DMS53 treated with DMSO at 0.1 percent for 48 hours (cell line): Measurements from ENCODE around the gene TOP2A.

Source experiments
- DNase-seq: peaks from one replicate; lab custom pipeline; 2025; ENCODE audit not compliant: unreplicated experiment; lab: John Stamatoyannopoulos, UW

Gene TOP2A, protein sequence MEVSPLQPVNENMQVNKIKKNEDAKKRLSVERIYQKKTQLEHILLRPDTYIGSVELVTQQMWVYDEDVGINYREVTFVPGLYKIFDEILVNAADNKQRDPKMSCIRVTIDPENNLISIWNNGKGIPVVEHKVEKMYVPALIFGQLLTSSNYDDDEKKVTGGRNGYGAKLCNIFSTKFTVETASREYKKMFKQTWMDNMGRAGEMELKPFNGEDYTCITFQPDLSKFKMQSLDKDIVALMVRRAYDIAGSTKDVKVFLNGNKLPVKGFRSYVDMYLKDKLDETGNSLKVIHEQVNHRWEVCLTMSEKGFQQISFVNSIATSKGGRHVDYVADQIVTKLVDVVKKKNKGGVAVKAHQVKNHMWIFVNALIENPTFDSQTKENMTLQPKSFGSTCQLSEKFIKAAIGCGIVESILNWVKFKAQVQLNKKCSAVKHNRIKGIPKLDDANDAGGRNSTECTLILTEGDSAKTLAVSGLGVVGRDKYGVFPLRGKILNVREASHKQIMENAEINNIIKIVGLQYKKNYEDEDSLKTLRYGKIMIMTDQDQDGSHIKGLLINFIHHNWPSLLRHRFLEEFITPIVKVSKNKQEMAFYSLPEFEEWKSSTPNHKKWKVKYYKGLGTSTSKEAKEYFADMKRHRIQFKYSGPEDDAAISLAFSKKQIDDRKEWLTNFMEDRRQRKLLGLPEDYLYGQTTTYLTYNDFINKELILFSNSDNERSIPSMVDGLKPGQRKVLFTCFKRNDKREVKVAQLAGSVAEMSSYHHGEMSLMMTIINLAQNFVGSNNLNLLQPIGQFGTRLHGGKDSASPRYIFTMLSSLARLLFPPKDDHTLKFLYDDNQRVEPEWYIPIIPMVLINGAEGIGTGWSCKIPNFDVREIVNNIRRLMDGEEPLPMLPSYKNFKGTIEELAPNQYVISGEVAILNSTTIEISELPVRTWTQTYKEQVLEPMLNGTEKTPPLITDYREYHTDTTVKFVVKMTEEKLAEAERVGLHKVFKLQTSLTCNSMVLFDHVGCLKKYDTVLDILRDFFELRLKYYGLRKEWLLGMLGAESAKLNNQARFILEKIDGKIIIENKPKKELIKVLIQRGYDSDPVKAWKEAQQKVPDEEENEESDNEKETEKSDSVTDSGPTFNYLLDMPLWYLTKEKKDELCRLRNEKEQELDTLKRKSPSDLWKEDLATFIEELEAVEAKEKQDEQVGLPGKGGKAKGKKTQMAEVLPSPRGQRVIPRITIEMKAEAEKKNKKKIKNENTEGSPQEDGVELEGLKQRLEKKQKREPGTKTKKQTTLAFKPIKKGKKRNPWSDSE (N-terminal part only)

GRCh38 chr17:40417609-40418427, at the start of gene TOP2A:
TSS of gene TOP2A (minus strand) at chr17:40417896. CDS start at chr17:40417791, 105 bp downstream.
- DNase-seq = peak; percentile 95

DNA sequence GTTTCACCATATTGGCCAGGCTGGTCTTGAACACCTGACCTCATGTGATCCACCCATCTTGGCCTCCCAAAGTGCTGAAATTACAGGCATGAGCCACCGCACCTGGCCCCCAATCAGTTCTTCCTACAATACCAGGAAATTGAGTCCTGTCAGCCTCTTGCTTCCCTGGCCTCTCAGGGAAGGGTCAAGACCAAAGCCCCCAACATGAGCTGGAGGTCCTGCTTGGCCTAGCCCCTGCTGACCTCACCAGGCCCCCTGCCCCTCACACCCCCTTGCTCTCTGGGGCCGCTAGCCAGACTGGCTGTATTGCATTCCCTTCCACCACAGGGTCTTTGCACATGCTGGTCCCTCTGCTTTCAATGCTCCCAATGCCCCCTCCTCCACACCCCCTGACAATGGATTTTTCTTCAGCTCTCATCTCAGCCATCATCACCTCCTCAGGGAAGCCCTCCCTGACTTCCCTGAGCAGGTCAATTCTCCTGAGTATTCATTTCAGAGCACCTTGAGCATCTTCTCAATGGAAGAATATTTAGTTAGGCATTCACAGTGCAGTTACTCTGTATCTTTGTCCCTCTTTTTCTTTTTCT, 49.7 kb upstream of the TOP2A start:
- no peak for DNase-seq

- DNase-seq = no peak
These were observed 48.7 kb upstream of the TOP2A start for GRCh38 chr17:40466298-40466971.

GRCh38 chr17:40464392-40464855, 46.7 kb upstream of the TOP2A start:
- no peak for DNase-seq

DNA sequence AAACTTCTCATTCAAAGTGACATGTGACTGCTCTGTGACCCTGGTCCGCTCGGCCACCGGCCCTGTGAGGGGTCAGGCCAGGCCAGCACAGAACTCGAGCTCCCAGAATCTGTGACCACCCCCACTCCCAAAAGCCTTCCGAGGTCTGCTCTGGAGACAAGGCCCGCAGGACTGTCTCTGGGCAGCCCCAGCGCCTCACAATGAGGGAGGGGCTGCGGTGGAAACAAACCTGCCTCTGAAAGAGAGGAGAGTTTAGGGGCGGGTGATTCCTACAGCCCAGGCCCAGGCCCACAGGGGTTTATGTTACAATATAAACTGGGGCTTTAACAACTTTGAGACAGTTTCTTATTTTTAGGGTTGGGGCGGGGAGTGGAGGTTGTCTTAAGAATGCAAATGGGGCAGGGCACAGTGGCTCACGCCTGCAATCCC, 45.4 kb upstream of the TOP2A start:
- no peak for DNase-seq

- DNase-seq = no peak
These were observed 44.8 kb upstream of the TOP2A start for GRCh38 chr17:40462343-40463121.

- no peak for DNase-seq
These were observed 44.1 kb upstream of the TOP2A start for GRCh38 chr17:40461732-40462342.

GRCh38 chr17:40460968-40461731, 43.5 kb upstream of the TOP2A start:
- DNase-seq = no peak

GRCh38 chr17:40460604-40460967, 42.9 kb upstream of the TOP2A start:
- no peak for DNase-seq

- DNase-seq = no peak
These were observed 42.2 kb upstream of the TOP2A start for GRCh38 chr17:40459636-40460603.

DNA sequence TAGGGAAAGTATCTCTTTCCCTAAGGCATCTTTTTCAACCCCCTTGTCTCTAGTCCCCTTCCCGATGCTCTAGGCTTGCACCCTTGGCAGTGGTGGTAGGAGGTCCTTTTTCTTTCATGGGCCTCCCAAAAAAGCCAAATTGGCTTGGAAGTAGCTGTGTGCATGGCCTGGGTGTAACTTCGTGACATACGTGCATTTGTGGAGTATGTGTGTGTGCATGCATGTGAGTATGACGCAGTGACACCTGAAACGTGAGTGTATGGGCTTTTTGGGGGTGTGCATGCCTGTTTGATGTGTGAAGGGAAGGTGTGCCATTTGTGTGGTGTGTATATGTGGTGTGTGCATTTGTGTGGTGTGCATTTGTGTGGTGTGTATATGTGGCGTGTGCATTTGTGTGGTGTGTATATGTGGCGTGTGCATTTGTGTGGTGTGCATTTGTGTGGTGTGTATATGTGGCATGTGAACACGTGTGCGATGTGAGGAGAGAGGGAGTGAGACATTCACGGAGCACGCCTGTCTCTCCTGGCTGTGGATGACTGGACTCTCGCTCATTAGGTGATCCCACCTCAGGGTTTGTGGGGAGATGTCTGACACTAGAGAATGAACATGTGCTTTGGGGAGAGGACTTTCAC, 41.3 kb upstream of the TOP2A start:
- no peak for DNase-seq

GRCh38 chr17:40457964-40458791, 40.5 kb upstream of the TOP2A start:
- no peak for DNase-seq

- DNase-seq = no peak
These were observed 39.7 kb upstream of the TOP2A start for GRCh38 chr17:40457369-40457768.

- no peak for DNase-seq
These were observed 38.8 kb upstream of the TOP2A start for GRCh38 chr17:40456396-40456951.

- DNase-seq = no peak
These were observed 36.9 kb upstream of the TOP2A start for GRCh38 chr17:40454613-40454995.
